Stimulated activated CD4-positive, alpha-beta T cell treated with anti-CD3 and anti-CD28 coated beads, Interleukin-1b, Interleukin-23, amount 100 ng/mL, for 24 hours (primary cell): ENCODE results near the gene PEX7.
"Not testable (repeated sequence)": the region's sequence is repeated elsewhere in the genome, so short reads cannot be mapped to it uniquely, and the experiment has no call there.

ENCODE experiments used
- DNase-seq, 4 experiments: peaks; one replicate each; pipeline ENCODE4 v3.0.0-alpha.2; 2020; ENCODE audit warnings: low read depth in 4 of 4, low spot score in 1 of 4

PEX7 gene

DNA sequence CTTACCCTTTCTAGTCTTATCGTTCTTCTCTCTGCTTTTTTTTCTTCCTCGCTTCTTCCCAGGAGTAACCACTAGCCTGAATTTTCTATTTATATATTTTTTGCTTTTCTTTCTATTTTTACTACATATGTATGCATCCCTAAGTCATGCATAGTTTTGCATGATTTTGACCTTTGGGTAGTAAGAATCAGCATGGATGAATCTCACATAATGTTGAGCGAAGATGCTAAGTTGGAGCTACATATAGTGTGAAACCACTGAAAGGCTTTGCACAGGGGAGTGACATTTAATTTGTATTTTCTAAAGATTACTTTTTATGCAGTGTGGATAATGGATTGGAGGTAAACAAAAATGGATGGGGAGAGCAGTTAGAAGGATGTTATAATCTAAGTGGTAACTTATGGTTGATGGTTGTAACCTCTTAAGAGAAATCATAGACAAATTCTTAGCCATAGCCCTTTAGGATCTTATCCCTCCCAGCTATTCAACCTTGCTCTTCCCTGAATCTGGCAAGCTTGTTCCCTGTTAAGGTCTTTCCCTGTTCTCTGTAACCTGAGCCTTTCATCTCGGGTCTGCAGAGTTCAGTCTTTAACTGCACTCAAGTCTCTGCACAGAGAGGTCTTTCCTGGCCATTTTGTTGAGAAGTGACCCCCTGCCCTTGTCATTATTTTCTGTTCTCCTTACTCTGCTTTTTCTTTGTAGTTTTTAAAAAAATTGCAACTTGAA, 18.0 kb downstream of the PEX7 start:
- no peak for DNase-seq

DNA sequence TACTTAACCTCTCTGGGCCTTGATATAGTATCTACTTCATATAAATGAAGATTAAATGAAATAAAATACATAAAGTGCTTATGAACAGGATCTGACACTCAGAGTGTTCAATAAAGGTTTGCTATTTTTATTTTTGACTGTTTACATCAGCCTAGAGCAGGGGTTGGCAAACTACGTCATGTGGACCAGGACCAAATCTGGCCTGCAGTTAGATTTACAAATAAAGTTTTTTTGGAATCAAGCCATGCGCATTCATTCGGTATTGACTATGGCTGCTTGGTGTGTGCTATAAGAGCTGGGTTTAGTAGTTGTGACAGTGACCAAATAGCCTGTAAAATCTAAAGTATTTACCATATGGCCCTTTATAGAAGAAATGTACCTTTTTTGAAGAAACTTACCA, 20.8 kb downstream of the PEX7 start:
- DNase-seq: no peak

DNA sequence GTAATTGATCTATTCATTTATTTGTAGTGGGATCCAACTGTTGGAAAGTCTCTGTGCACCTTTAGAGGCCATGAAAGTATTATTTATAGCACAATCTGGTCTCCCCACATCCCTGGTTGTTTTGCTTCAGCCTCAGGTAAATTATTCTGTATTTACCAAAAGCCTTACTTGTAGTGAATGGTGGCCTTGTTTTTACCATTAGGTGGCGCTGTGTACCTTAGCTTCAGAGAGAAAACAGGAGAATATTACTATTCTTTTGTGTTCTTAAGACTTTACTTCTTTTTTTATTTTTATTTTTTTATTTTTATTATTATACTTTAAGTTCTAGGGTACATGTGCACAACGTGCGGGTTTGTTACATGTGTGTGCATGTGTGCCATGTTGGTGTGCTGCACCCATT, 23.7 kb downstream of the PEX7 start:
- no peak for DNase-seq

DNA sequence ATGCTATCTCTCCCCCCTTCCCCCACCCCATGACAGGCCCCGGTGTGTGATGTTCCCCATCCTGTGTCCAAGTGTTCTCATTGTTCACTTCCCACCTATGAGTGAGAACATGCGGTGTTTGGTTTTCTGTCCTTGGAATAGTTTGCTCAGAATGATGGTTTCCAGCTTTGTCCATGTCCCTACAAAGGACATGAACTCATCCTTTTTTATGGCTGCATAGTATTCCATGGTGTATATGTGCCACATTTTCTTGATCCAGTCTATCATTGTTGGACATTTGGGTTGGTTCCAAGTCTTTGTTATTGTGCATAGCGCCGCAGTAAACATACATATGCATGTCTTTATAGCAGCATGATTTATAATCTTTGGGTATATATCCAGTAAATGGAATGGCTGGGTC, 24.1 kb downstream of the PEX7 start:
- not testable (repeated sequence) for DNase-seq

DNA sequence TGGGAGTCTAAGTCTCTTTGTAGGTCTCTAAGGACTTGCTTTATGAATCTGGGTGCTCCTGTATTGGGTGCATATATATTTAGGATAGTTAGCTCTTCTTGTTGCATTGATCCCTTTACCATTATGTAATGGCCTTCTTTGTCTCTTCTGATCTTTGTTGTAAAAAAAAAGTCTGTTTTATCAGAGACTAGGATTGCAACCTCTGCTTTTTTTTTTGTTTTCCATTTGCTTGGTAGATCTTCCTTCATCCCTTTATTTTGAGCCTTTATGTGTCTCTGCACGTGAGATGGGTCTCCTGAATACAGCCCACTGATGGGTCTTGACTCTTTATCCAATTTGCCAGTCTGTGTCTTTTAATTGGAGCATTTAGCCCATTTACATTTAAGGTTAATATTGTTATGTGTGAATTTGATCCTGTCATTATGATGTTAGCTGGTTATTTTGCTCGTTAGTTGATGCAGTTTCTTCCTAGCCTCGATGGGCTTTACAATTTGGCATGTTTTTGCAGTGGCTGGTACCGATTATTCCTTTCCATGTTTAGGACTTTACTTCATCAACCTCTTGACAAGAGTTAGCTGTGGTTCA, 27.7 kb downstream of the PEX7 start:
- DNase-seq: not testable (repeated sequence)

DNA sequence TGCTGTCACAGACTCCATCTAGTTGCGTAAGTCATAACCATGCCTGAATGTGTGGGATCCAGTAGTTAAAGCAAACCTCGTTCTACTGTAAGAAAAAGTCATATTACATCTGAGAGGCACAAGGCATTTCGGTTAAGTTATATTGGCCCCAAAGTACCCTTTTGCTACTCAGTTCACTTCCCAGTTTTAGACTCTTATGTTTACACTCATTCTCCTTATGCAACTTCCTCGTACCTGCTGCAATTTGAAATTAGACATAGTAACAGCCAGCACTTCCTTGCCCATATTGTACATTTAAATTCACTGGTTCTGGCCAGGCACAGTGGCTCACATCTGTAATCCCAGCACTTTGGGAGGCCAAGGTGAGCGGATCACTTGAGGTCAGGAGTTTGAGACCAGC, 37.0 kb downstream of the PEX7 start:
- no peak for DNase-seq

DNA sequence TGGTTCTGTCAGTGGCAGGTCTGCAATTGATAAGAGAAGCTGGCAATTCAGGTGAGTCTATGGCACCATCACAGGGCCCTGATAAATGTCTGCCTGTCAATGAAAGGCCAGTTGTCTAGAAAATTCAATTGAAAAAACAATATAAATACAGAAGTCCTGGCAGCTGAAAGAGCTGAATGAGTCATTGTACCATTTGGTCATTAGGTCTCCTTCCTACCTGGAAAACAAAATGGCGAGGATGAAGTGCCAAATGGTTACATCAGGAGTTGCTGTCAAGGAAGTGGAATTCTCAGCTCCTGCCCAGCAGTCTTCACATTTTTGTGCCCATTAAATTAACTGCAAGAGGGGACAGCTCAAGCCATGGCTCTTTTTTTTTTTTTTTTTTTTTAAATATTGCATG, 37.7 kb downstream of the PEX7 start:
- DNase-seq: no peak

DNA sequence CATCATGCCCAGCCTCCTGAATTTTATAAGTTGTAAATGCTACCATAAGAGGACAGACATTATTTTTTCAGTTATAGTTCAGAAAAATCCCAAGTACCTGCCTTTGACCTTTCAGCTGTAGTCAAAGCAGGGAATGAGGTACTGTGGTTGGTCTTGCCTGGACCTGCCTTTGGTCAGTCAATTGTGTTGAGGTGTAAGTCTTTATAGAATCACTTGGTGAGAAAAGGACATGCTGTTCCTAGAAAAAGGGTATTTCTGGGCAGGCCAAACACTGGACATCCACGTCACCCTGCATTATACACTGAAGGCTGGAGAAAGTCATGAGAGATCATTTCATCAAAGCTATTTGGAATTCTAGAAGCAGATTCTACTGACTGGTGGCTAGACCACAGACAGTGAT, 40.3 kb downstream of the PEX7 start:
- DNase-seq: no peak

DNA sequence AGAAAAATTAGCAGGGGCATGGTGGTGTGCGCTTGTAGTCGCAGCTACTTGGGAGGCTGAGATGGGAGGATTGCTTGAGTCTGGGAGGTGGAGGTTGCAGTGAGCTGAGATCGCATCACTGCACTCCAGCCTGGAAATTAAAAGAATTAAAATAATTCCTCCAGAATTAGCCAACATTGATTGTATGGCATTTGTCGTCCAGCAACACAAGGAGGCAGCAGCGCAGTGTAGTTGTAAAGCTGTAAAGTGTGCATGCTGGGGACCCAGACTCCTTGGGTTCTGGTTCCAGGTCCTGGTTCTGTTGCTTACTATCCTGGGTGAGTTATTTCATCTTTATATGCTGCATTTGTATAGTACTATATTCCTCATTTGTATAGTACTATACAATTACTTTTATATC, 41.4 kb downstream of the PEX7 start:
- DNase-seq: no peak

DNA sequence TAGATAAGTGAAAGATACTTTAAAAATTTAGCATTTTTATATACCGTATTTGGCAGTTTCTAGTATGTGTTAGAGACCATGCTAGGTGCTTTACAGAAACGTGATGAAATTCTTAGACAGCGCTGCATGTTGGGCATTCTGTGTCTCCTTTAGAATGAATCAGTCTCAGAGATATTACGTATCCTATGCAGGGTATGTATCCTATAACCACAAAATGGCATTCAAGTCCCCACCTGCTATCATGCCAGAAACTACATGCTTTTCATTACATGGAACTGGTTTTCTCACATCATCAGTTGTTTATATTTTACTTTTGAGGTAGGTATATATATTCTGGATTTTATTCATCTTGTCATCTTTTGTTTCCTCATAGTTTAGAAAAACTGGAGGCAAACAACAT, 42.3 kb downstream of the PEX7 start:
- no peak for DNase-seq

DNA sequence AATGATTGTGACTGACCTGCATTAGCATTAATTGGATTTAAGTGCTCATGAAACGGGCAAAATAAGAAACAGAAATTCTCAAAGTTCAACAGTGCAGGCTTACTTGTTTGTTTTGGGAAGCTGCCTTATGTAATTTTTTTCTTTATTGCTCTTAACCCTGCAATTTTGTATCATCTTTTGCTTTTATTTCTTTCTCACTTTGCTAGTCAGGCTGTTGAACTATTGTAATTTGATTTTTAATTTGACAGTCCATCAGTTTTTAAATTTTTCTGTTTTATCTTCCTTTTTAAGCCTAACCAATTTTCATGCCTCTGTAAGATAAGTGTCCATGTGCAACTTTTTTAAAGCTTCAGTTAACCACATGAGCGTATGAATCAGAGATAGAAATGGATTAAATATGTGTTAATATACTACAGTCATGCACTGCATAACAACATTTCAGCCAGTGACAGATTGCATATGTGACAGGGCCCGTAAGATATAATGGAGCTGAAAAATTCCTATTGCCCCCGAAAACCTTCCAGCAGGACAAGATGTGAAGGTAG, 44.6 kb downstream of the PEX7 start:
- no peak for DNase-seq

DNA sequence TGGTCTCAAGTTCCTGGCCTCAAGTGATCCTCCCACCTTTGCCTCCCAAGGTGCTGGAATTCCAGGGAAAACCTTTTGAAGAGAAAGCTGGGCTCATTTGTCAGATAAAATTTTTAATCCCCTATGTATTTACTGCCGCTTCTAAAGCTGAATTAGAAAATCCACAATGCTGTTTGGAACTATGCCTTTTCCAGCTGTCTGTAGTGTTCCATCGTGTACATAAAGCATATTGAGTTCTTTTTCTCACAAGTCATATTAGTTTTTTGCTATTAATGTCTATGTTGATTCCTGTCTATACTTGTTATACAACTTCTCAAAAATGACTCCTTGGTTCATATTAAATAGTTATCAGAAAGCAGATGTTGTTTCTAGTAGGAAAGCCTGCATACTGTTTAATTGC, 47.1 kb downstream of the PEX7 start:
- no peak for DNase-seq

DNA sequence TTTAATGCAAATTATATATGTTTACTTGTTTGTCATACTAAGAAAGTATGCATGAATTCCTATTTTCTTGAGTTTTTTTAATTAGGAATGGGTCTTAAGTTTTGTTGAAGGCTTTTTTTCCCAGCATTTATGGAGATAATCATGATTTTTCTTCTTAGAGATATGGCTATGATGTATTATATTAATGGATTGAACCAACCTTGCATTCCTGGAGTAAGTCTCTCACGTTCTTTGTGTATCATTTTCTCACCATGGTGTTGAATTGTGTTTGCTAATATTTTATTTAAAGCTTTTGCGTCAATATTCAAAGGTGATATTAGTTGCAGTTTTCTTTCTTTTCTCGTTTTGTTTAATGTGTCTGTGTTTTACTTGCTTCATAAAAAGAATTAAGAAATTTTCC, 51.4 kb downstream of the PEX7 start:
- no peak for DNase-seq

DNA sequence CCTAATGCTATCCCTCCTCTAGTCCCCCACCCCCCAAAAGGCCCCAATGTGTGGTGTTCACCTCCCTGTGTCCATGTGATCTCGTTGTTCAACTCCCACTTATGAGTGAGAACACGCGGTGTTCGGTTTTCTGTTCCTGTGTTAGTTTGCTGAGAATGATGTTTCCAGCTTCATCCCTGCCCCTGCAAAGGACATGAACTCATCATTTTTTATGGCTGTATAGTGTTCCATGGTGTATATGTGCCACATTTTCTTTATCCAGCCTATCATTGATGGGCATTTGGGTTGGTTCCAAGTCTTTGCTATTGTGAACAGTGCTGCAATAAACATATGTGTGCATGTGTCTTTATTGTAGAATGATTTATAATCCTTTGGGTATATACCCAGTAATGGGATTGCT, 54.1 kb downstream of the PEX7 start:
- not testable (repeated sequence) for DNase-seq

DNA sequence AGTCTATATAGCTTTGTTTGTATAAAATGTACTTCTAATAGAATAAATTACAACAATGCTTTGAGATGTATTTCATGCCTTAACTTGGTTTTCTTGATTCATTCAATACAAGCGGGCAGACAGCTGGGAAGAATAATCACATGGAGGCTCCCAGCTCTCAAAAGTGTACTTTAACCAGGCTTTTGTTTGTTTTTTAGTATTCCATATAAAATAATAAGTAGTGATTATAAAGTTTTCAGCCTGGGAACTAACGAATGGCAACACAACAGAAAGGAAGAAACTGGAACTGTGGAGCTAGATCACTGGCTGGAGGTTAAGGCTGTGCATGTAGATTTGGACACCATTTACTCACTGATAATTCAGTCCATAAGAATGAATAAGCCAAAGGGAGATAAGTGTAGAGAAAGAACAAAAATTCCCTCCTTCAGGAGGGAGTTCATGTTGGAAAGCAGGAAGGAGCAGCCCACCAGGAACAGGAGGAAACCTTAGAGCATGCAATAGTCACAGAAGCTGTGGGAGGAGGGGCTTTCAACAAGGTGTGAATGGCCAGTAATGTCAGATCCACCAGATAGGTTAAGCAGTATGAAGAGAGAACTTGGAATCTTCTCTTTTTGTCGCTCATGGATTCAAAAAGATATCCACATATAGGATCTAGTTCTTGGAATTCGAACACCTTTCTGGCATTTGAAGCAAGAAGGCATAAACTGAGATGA, 58.5 kb downstream of the PEX7 start:
- DNase-seq: no peak

DNA sequence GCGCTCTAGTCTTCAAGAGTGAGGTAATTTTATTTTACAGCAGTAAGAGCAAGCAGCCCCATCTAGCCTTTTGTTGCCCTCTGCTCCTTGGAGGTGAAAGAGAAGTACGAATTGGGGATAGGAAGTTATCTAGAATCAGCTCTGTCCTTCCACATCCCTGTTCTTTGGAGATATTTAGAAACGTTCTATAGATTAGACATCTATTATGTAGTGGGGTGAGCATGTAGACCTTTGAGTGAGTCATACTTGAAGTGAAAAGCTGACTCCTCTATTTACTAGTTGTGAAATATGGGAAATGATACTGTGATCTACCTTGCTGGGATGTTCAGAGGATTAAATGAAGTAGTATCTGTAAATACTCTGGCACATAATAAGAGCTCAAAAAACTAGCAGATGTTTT, 63.7 kb downstream of the PEX7 start:
- no peak for DNase-seq

DNA sequence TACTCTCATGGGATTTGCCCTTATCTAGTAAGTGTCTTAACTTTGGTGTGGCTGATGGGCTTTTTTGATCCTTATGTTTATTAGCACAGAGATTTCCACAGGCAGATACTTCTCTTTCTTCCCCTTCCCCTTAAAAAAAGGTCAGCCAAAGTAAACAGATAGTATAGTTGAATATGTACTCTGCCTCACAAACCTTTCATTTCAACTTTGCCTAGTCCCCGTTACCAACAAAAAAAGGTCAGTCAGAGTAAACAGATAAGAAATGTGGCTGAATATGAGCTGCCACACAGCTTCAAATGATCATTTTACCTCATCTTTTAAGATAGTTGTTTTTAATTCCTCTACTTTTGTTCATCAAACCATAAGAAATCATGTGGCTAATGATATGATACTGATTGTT, 65.6 kb downstream of the PEX7 start:
- no peak for DNase-seq

DNA sequence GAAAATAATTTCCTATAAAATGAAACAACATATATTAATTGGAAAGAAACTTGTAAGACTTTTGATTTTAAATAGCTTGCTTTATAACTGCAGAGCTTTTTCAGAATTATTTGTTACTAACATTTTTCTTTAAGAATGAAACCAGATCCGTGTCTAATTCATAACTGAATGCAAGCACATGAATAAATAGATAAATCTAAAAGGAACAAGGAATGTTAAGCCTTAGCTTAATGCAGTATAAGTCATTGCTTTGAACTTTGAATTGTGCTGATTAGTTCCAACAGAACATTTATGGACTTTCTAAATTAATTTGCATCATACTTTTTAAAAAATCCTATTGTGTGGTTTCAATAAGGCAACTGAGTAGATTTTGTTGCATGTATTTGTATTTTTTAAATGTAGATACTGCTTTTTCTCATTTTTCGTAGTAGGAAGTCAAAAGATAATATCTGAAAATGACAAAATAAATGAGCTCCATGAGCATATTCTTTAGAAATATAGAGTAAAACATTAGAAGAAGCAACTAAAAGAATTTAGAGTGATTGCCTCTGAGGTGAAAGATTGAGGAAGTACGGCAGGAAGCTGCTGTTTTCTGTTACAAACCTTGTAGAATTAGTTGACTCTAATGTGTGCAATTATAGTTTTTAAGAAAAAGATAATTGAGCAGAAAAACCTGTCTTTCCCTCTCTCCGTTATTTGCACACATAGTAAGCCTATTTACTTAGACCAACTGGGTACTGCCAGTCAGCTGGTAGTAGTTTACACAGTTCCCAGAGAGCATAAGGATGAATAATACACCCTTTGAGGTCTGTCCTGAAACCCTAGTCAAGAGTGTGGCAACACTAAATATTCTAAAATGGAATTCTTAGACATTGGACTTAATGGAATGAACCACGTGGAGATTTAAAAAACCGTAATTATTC, 67.1 kb downstream of the PEX7 start:
- DNase-seq: no peak

DNA sequence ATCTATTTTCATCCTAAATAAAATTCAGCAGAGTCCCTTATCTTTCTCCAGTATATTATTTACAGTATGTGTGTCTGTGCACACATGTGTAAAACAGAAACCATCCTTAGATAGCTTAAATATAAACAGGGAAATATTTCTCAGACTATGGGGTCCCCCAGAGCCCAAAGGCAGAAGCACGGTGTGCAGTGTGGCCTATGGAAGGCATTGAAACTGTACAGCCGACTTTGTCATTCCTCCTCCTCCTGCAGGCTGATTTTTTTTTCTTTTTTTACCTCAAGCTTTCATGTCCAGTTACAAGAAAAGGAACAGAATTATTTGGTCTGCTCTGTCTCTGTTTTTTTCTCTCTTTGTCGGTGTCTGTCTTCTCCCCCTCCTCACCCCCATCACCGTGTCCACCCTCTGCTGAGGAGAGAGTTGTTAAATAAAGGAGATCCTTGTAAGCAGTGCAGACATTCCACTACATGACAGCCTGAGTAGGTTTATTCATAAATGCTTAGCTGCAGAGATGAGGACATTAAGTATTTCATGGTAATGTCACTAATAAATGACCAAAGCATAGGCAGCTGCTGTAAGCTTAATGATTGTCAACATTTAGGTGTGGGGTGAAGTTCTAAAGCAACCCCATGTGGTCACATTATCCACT, 67.9 kb downstream of the PEX7 start:
- DNase-seq: no peak

DNA sequence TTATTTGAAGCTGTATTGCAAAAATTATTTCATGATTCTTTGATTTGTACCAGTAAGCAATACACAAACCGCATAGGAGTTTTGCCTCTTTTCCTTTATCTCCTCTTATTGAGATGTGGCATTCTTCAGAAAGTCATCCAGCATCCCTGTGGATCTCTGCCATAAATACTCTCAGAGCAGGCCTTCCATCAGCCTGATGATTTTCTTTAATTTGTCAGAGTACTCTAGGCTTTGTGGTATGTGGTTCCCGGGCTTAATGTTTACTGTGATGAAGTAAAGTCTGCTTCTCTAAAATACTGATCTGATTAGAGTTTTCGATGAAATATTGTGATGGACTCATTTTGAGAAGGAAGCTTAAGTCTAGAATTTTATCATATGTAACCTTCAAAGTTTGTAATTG, 68.6 kb downstream of the PEX7 start:
- DNase-seq: no peak

DNA sequence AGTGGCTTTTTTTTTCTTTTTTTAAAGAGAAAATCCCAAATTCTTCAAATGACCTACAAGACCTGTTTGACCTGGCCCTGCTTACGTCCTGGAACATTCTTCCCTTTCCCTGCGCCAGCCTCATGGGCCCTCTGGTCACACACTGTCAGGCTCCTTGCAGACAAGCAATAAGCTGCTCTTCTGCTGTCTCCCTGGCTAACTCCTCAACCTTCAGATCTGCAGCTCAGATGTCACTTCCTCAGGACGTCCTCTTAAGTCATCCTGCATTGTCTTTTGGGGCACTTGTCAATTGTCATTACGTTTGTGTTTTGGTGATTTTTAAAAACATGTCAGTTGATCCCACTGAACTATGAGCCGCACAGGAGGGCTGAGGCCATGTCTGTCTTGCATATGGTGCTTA, 70.8 kb downstream of the PEX7 start:
- DNase-seq: no peak
